ENCODE data around the gene NSF.

The NSF gene

GRCh38 chr17:46758614-46759013 lies 168.1 kb downstream of the NSF start:
- no peak for TF ChIP-seq ZBTB7A (IDR thresholded peaks at IDR 0.05; ENCODE audit: low read depth)
- no peak for TF ChIP-seq EP300 (IDR thresholded peaks at IDR 0.05; ENCODE audit: borderline replicate concordance)
- no peak for TF ChIP-seq NFIC (IDR thresholded peaks at IDR 0.05)
- TF ChIP-seq YY1 (IDR thresholded peaks at IDR 0.05; ENCODE audit: low read depth), result no peak
- no peak for TF ChIP-seq CEBPB (IDR thresholded peaks at IDR 0.05)
- TF ChIP-seq MAX (IDR thresholded peaks at IDR 0.05), result no peak
- TF ChIP-seq TAF1 (IDR thresholded peaks at IDR 0.05; ENCODE audit: low read depth), result no peak
- no peak for TF ChIP-seq FOXM1 (IDR thresholded peaks at IDR 0.05; ENCODE audit: borderline replicate concordance, low read depth)
- no peak for TF ChIP-seq CREB1 (IDR thresholded peaks at IDR 0.05; ENCODE audit: low read depth)

GRCh38 chr17:46759141-46759540 lies 168.7 kb downstream of the NSF start:
- TF ChIP-seq MAX (IDR thresholded peaks at IDR 0.05), result no peak
- no peak for TF ChIP-seq NFIC (IDR thresholded peaks at IDR 0.05)
- no peak for TF ChIP-seq ZBTB7A (IDR thresholded peaks at IDR 0.05; ENCODE audit: low read depth)
- no peak for TF ChIP-seq FOXM1 (IDR thresholded peaks at IDR 0.05; ENCODE audit: borderline replicate concordance, low read depth)

GRCh38 chr17:46763416-46763815 lies 172.9 kb downstream of the NSF start:
- no peak for TF ChIP-seq TCF12 (IDR thresholded peaks at IDR 0.05; ENCODE audit: low read depth)
- TF ChIP-seq NFIC (IDR thresholded peaks at IDR 0.05), result no peak
- no peak for TF ChIP-seq YY1 (IDR thresholded peaks at IDR 0.05; ENCODE audit: low read depth)
- TF ChIP-seq CEBPB (IDR thresholded peaks at IDR 0.05), result no peak
- no peak for TF ChIP-seq ZBTB7A (IDR thresholded peaks at IDR 0.05; ENCODE audit: low read depth)
- TF ChIP-seq EP300 (IDR thresholded peaks at IDR 0.05; ENCODE audit: borderline replicate concordance), result no peak
- no peak for TF ChIP-seq RAD21 (IDR thresholded peaks at IDR 0.05; ENCODE audit: low read depth)
- TF ChIP-seq CREB1 (IDR thresholded peaks at IDR 0.05; ENCODE audit: low read depth), result no peak

GRCh38 chr17:46764000-46764708 lies 173.7 kb downstream of the NSF start:
- TF ChIP-seq TAF1 (IDR thresholded peaks at IDR 0.05; ENCODE audit: low read depth) (no peak), USF1 (IDR thresholded peaks at IDR 0.05) (no peak), TCF12 (IDR thresholded peaks at IDR 0.05; ENCODE audit: low read depth) (no peak), CREB1 (IDR thresholded peaks at IDR 0.05; ENCODE audit: low read depth) (no peak), FOXM1 (IDR thresholded peaks at IDR 0.05; ENCODE audit: borderline replicate concordance, low read depth) (no peak), YY1 (IDR thresholded peaks at IDR 0.05; ENCODE audit: low read depth) (no peak), RAD21 (IDR thresholded peaks at IDR 0.05; ENCODE audit: low read depth) (no peak), CEBPB (IDR thresholded peaks at IDR 0.05) (no peak), EGR1 (IDR thresholded peaks at IDR 0.05) (no peak), REST (IDR thresholded peaks at IDR 0.05; ENCODE audit: low read depth) (no peak), NFIC (IDR thresholded peaks at IDR 0.05) (no peak), MAX (IDR thresholded peaks at IDR 0.05) (no peak), TEAD4 (IDR thresholded peaks at IDR 0.05) (no peak), EP300 (IDR thresholded peaks at IDR 0.05; ENCODE audit: borderline replicate concordance) (no peak), ZBTB7A (IDR thresholded peaks at IDR 0.05; ENCODE audit: low read depth) (no peak)

GRCh38 chr17:46764709-46765401 lies 174.4 kb downstream of the NSF start:
- TF ChIP-seq USF1 (IDR thresholded peaks at IDR 0.05) (no peak), NFIC (IDR thresholded peaks at IDR 0.05) (peak; percentile 54)

GRCh38 chr17:46765453-46765852 lies 175.0 kb downstream of the NSF start:
- TF ChIP-seq TAF1 (IDR thresholded peaks at IDR 0.05; ENCODE audit: low read depth), result no peak
- no peak for TF ChIP-seq CREB1 (IDR thresholded peaks at IDR 0.05; ENCODE audit: low read depth)
- no peak for TF ChIP-seq ZBTB7A (IDR thresholded peaks at IDR 0.05; ENCODE audit: low read depth)
- TF ChIP-seq TCF12 (IDR thresholded peaks at IDR 0.05; ENCODE audit: low read depth), result no peak
- TF ChIP-seq USF1 (IDR thresholded peaks at IDR 0.05), result no peak
- TF ChIP-seq YY1 (IDR thresholded peaks at IDR 0.05; ENCODE audit: low read depth), result no peak
- no peak for TF ChIP-seq RAD21 (IDR thresholded peaks at IDR 0.05; ENCODE audit: low read depth)
- no peak for TF ChIP-seq MAX (IDR thresholded peaks at IDR 0.05)
- TF ChIP-seq TEAD4 (IDR thresholded peaks at IDR 0.05), result no peak
- TF ChIP-seq EP300 (IDR thresholded peaks at IDR 0.05; ENCODE audit: borderline replicate concordance), result no peak
- TF ChIP-seq CEBPB (IDR thresholded peaks at IDR 0.05), result no peak
- no peak for TF ChIP-seq NFIC (IDR thresholded peaks at IDR 0.05)
- no peak for TF ChIP-seq EGR1 (IDR thresholded peaks at IDR 0.05)
- TF ChIP-seq FOXM1 (IDR thresholded peaks at IDR 0.05; ENCODE audit: borderline replicate concordance, low read depth), result no peak
- TF ChIP-seq REST (IDR thresholded peaks at IDR 0.05; ENCODE audit: low read depth), result no peak
